ENCODE measurements around the gene CTNND2. TPM values are rescaled to one million over a fixed set of nuclear protein-coding genes. Genes with fewer than 3 reads are reported as not detected.

The CTNND2 gene
- total RNA-seq, 1 donor from 2014 or later, result 10.1 TPM

GRCh38 chr5:11191673-11192072 lies 712.6 kb downstream of the CTNND2 start:
- ATAC-seq (no peak), DNase-seq (ENCODE audit: low spot score) (no peak)
- intact Hi-C loops (cut with DNase I), result no loop called here

- DNase-seq (ENCODE audit: low spot score) (no peak), ATAC-seq (peak; percentile 42)
- intact Hi-C loops (cut with DNase I), result no loop called here
Measured at GRCh38 chr5:11182441-11183080, 721.7 kb downstream of the CTNND2 start.

- ATAC-seq (no peak), DNase-seq (ENCODE audit: low spot score) (no peak)
- intact Hi-C loops (cut with DNase I), result no loop called here
Measured at GRCh38 chr5:11181940-11182339, 722.3 kb downstream of the CTNND2 start.

- intact Hi-C loops (cut with DNase I), result no loop called here
- DNase-seq (ENCODE audit: low spot score), result no peak
- no peak for ATAC-seq
Measured at GRCh38 chr5:11180890-11181289, 723.4 kb downstream of the CTNND2 start.

- intact Hi-C loops (cut with DNase I), result no loop called here
- ATAC-seq, result no peak
Measured at GRCh38 chr5:11177999-11178711, 726.1 kb downstream of the CTNND2 start.

GRCh38 chr5:11174591-11174990 lies 729.7 kb downstream of the CTNND2 start:
- intact Hi-C loops (cut with DNase I), result no loop called here
- DNase-seq (ENCODE audit: low spot score), result no peak
- no peak for ATAC-seq

More at GRCh38 chr5:11177999-11178711, 726.1 kb downstream of the CTNND2 start:
- no peak for DNase-seq (ENCODE audit: low spot score)

GRCh38 chr5:11172484-11172883 lies 731.8 kb downstream of the CTNND2 start:
- ATAC-seq (no peak), DNase-seq (ENCODE audit: low spot score) (no peak)
- intact Hi-C loops (cut with DNase I), result no loop called here

- intact Hi-C loops (cut with DNase I), result no loop called here
- ATAC-seq (no peak), DNase-seq (ENCODE audit: low spot score) (no peak)
Measured at GRCh38 chr5:11171236-11171635, 733.0 kb downstream of the CTNND2 start.

GRCh38 chr5:11166923-11167322 lies 737.3 kb downstream of the CTNND2 start:
- peak; percentile 74 for ATAC-seq

GRCh38 chr5:11164531-11165294 lies 739.5 kb downstream of the CTNND2 start:
- intact Hi-C loops (cut with DNase I), result no loop called here
- ATAC-seq (no peak), DNase-seq (ENCODE audit: low spot score) (no peak)

More at GRCh38 chr5:11166923-11167322, 737.3 kb downstream of the CTNND2 start:
- intact Hi-C loops (cut with DNase I), result no loop called here
- no peak for DNase-seq (ENCODE audit: low spot score)

- no peak for ATAC-seq
- intact Hi-C loops (cut with DNase I), result no loop called here
- no peak for DNase-seq (ENCODE audit: low spot score)
Measured at GRCh38 chr5:11157132-11157531, 747.1 kb downstream of the CTNND2 start.

- intact Hi-C loops (cut with DNase I), result no loop called here
- no peak for ATAC-seq
- DNase-seq (ENCODE audit: low spot score), result no peak
Measured at GRCh38 chr5:11153670-11154382, 750.4 kb downstream of the CTNND2 start.

- no peak for DNase-seq (ENCODE audit: low spot score)
- intact Hi-C loops (cut with DNase I), result no loop called here
- ATAC-seq, result no peak
Measured at GRCh38 chr5:11152368-11152767, 751.9 kb downstream of the CTNND2 start.

- no peak for DNase-seq (ENCODE audit: low spot score)
- no peak for ATAC-seq
- intact Hi-C loops (cut with DNase I), result no loop called here
Measured at GRCh38 chr5:11150976-11151375, 753.3 kb downstream of the CTNND2 start.

- no peak for DNase-seq (ENCODE audit: low spot score)
- intact Hi-C loops (cut with DNase I), result no loop called here
- no peak for ATAC-seq
Measured at GRCh38 chr5:11148810-11149539, 755.3 kb downstream of the CTNND2 start.

GRCh38 chr5:11146171-11146570 lies 758.1 kb downstream of the CTNND2 start:
- no peak for DNase-seq (ENCODE audit: low spot score)
- intact Hi-C loops (cut with DNase I), result no loop called here
- no peak for ATAC-seq

GRCh38 chr5:11143456-11144267 lies 760.6 kb downstream of the CTNND2 start:
- ATAC-seq (no peak), DNase-seq (ENCODE audit: low spot score) (no peak)
- intact Hi-C loops (cut with DNase I), result no loop called here
